Endothelial cell of umbilical vein (primary cell): ENCODE results near the gene BCAR3. TPM values are rescaled to one million over a fixed set of nuclear protein-coding genes. Genes with fewer than 3 reads are reported as not detected.

Experiments
- BruUV-seq: library from RNA; stranded (reverse); fragments of 400-500 nt; replicated peaks from 2 replicates; lab custom pipeline; 2021; lab: Mats Ljungman, UMichigan
- CTCF ChIA-PET: fragments of 300-600, 350-600 bp; sonication (Branson Sonifier 250); formaldehyde crosslinking; loops from one replicate; lab custom pipeline; 2021; ENCODE audit warnings: antibody characterized with exemption, inconsistent platforms; lab: Charles Lee
- POLR2A ChIA-PET: fragments of 300-600, 350-600 bp; sonication (Branson Sonifier 250); formaldehyde crosslinking; loops from one replicate; lab custom pipeline; 2021; ENCODE audit warnings: antibody characterized with exemption, inconsistent platforms; lab: Charles Lee
- DNase-seq: peaks from one replicate; pipeline ENCODE4 v3.0.0-alpha.2; 2011; ENCODE audit warnings: low read depth, low spot score
- FAIRE-seq: peaks from 2 replicates; lab custom pipeline; 2011; peaks lifted over from hg19 to GRCh38; lab: Jason Lieb, UNC
- H2AFZ ChIP-seq: 2 replicates; pipeline ENCODE4 v1.6.0; 2012; ENCODE audit warnings: low read depth, low read length, control low read depth, inconsistent platforms
- H3K27ac ChIP-seq: 2 replicates; pipeline ENCODE4 v1.5.1; 2011; ENCODE audit warnings: low read depth, mild to moderate bottlenecking, control low read depth, low read length, moderate library complexity; ENCODE audit not compliant: insufficient read depth
- H3K27me3 ChIP-seq, 2 experiments: 2 replicates each; pipeline versions ENCODE4 v1.6.0 to v1.6.1; 2011; ENCODE audit warnings: low read length in 2 of 2, mixed read lengths in 1 of 2; ENCODE audit not compliant: control insufficient read depth in 2 of 2, insufficient read depth in 2 of 2
- H3K36me3 ChIP-seq, 2 experiments: 2 replicates in 1 of 2; 3 replicates in 1 of 2; pipeline ENCODE4 v1.5.1; 2011; ENCODE audit warnings: low read length in 2 of 2, mild to moderate bottlenecking in 1 of 2, moderate library complexity in 1 of 2; ENCODE audit not compliant: control insufficient read depth in 2 of 2, insufficient read depth in 2 of 2; ENCODE audit errors: extremely low read depth in 1 of 2
- H3K4me1 ChIP-seq: 3 replicates; pipeline ENCODE4 v1.5.1; 2011; ENCODE audit warnings: mild to moderate bottlenecking, low read length; ENCODE audit not compliant: control insufficient read depth, insufficient read depth; ENCODE audit errors: extremely low read depth
- H3K4me2 ChIP-seq: 2 replicates; pipeline ENCODE4 v1.6.1; 2011; ENCODE audit warnings: low read length, control low read depth, mixed read lengths; ENCODE audit not compliant: insufficient read depth
- H3K4me3 ChIP-seq, 3 experiments: fragments of 200-600 bp in 1 of 3; sonication (generic), shearing (Covaris generic) in 1 of 3; replicated peaks in 1 of 3; 2 replicates each; pipeline ENCODE4 v1.5.1; 2011 to 2016; ENCODE audit warnings: control low read depth in 3 of 3, low read length in 3 of 3, mild to moderate bottlenecking in 2 of 3, inconsistent platforms in 1 of 3, low read depth in 1 of 3, moderate library complexity in 1 of 3; ENCODE audit not compliant: insufficient read depth in 1 of 3
- H3K79me2 ChIP-seq: 2 replicates; pipeline ENCODE4 v1.6.0; 2012; ENCODE audit warnings: low read length, inconsistent platforms; ENCODE audit not compliant: control insufficient read depth, insufficient read depth
- H3K9ac ChIP-seq: replicated peaks from 2 replicates; pipeline ENCODE3; 2011; ENCODE audit warnings: low read length, control low read depth; ENCODE audit not compliant: insufficient read depth; ENCODE audit errors: extremely low read depth
- H3K9me1 ChIP-seq: replicated peaks from 3 replicates; pipeline ENCODE4 v1.6.0; 2011; ENCODE audit warnings: mild to moderate bottlenecking, low read length; ENCODE audit not compliant: control insufficient read depth, insufficient read depth; ENCODE audit errors: extremely low read depth
- H3K9me3 ChIP-seq: replicated peaks from 2 replicates; pipeline ENCODE4 v1.5.1; 2012; ENCODE audit warnings: low read length, inconsistent platforms; ENCODE audit not compliant: control insufficient read depth, insufficient read depth
- H4K20me1 ChIP-seq: replicated peaks from 2 replicates; pipeline ENCODE3; 2011; ENCODE audit warnings: mild to moderate bottlenecking, low read length; ENCODE audit not compliant: control insufficient read depth, insufficient read depth; ENCODE audit errors: extremely low read depth
- FOS ChIP-seq: IDR thresholded peaks from 2 replicates; pipeline ENCODE4 v1.6.1; 2011; ENCODE audit warnings: mild to moderate bottlenecking, low read length, moderate library complexity, borderline replicate concordance; ENCODE audit not compliant: insufficient read depth
- GATA2 ChIP-seq: IDR thresholded peaks from 2 replicates; pipeline ENCODE4 v1.7.0; 2011; ENCODE audit warnings: low read depth, mild to moderate bottlenecking, moderate library complexity, mixed read lengths, low read length; ENCODE audit not compliant: insufficient read length, insufficient read depth
- JUN ChIP-seq: IDR thresholded peaks from 2 replicates; pipeline ENCODE4 v1.6.1; 2011; ENCODE audit warnings: borderline replicate concordance, low read depth; ENCODE audit not compliant: insufficient read length, insufficient read depth
- MYC ChIP-seq: IDR thresholded peaks from one replicate; pipeline ENCODE4 v1.6.1; 2011; ENCODE audit warnings: mild to moderate bottlenecking, low read depth, low read length
- POLR2A ChIP-seq: IDR thresholded peaks from 2 replicates; pipeline ENCODE4 v1.6.1; 2012; ENCODE audit warnings: low read depth, mild to moderate bottlenecking, control low read depth, low read length
- POLR2AphosphoS5 ChIP-seq: IDR thresholded peaks from 2 replicates; pipeline ENCODE4 v1.6.1; 2012; ENCODE audit warnings: low read depth, mild to moderate bottlenecking, control low read depth, low read length, moderate library complexity; ENCODE audit not compliant: insufficient read depth
- dilution Hi-C: fragments of 300-500 bp; cut with MboI; formaldehyde crosslinking; loops from one replicate; pipeline ENCODE4 v1.15.0; 2019; ENCODE audit warnings: low sequenced_read_pairs; ENCODE audit not compliant: extremely low pct_ligation_motif_present
- intact Hi-C: fragments of 100-400 bp; cut with micrococcal nuclease; formaldehyde crosslinking; loops from one replicate; pipeline ENCODE4 v1.10.0; 2022
- polyA plus RNA-seq, 4 experiments: library from polyadenylated mRNA; depleted of rRNA in 3 of 4; stranded (reverse) in 3 of 4; unstranded in 1 of 4; fragments of >200 nt; gene quantifications; 2 replicates each; pipeline versions ENCODE4 v1.2.1 to v1.2.3, GENCODE V29; 2011 to 2012; ENCODE audit warnings: missing spikeins in 1 of 4
- total RNA-seq: library from RNA; stranded (reverse); gene quantifications from 2 replicates; pipeline ENCODE4 v1.2.3, GENCODE V29; 2021
- TF ChIP-seq, protein P1 (sequence below), 2 donors: IDR thresholded peaks; 1 replicate in 1 of 2; 2 replicates in 1 of 2; pipeline ENCODE4 v1.5.1; 2011; ENCODE audit warnings: low read length in 2 of 2, mild to moderate bottlenecking in 2 of 2, moderate library complexity in 2 of 2, control low read depth in 1 of 2, inconsistent platforms in 1 of 2, low read depth in 1 of 2; ENCODE audit not compliant: insufficient read depth in 1 of 2; ENCODE audit errors: extremely low read depth in 1 of 2
- TF ChIP-seq, protein P2 (sequence below): IDR thresholded peaks from 2 replicates; pipeline ENCODE4 v1.6.1; 2011; ENCODE audit not compliant: insufficient read depth, insufficient read length

Gene BCAR3
- total and polyA plus RNA-seq, 2 donors (not counting 3 experiments of a cell fraction or from before 2014, with no cell fraction given) = 17.5 to 32.9 TPM

DNA sequence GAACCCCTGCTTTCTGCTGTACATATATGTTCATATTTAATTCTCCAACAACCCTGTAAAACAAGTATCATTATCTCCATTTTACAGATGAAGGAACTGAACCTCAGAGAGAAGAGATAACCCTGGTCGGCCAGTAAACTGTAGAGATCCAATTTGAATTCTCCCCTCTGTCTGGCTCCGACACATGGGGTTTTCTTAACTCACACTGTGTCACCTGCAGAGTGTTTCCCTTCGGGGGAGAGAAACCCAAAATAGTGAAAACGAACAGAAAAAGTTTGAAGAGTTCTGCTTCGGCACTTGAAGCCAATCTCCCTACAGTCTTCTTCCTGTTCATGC is 17.4 kb upstream of the BCAR3 start:
- Histone ChIP-seq H3K79me2 (no peaks in the 10 kb centered on the region), H3K9me3 (no peaks in the 10 kb centered on the region), H3K36me3 (no peaks in the 10 kb centered on the region), H3K9ac (no peak overlapping the region), H3K4me3 (no peak overlapping the region), H3K9me1 (no peaks in the 10 kb centered on the region), H4K20me1 (no peaks in the 10 kb centered on the region), H3K4me1 (peaks cover 13% of the 10 kb centered on the region), H3K27ac (no peak overlapping the region), H2AFZ (no peak overlapping the region), H3K4me2 (no peak overlapping the region), H3K27me3 (no peaks in the 10 kb centered on the region)
- TF ChIP-seq GATA2 (no peak), FOS (no peak), JUN (no peak), MYC (no peak), POLR2AphosphoS5 (no peak), POLR2A (no peak)
- TF ChIP-seq, protein P1, sequence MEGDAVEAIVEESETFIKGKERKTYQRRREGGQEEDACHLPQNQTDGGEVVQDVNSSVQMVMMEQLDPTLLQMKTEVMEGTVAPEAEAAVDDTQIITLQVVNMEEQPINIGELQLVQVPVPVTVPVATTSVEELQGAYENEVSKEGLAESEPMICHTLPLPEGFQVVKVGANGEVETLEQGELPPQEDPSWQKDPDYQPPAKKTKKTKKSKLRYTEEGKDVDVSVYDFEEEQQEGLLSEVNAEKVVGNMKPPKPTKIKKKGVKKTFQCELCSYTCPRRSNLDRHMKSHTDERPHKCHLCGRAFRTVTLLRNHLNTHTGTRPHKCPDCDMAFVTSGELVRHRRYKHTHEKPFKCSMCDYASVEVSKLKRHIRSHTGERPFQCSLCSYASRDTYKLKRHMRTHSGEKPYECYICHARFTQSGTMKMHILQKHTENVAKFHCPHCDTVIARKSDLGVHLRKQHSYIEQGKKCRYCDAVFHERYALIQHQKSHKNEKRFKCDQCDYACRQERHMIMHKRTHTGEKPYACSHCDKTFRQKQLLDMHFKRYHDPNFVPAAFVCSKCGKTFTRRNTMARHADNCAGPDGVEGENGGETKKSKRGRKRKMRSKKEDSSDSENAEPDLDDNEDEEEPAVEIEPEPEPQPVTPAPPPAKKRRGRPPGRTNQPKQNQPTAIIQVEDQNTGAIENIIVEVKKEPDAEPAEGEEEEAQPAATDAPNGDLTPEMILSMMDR (IDR thresholded peaks at IDR 0.05; ENCODE audit: extremely low read depth in 1 of 2, insufficient read depth in 1 of 2, low read depth in 1 of 2, low read length in 2 of 2) = no peak
- TF ChIP-seq, protein P2, sequence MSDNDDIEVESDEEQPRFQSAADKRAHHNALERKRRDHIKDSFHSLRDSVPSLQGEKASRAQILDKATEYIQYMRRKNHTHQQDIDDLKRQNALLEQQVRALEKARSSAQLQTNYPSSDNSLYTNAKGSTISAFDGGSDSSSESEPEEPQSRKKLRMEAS = no peak
- intact Hi-C loops = no loop called here
- BruUV-seq = no TSS peak
- ChIA-PET POLR2A (no interaction called here), CTCF (no interaction called here)
- FAIRE-seq = no peak
- dilution Hi-C loops = no loop called here
- no peak for DNase-seq
